ENCODE measurements around the gene DNAI2. TPM values are rescaled to one million over a fixed set of nuclear protein-coding genes. Genes with fewer than 3 reads are reported as not detected.

Gene DNAI2
- total RNA-seq, 1 donor, result not detected

GRCh38 chr17:74332017-74332650, 58.1 kb downstream of the DNAI2 start:
- Histone ChIP-seq H4K20me1 (ENCODE audit: insufficient read depth, low read length) (no peaks in the 10 kb centered on the region), H3K36me3 (ENCODE audit: insufficient read depth, low read length) (no peaks in the 10 kb centered on the region), H3K4me2 (ENCODE audit: insufficient read depth, low read length) (no peak overlapping the region), H3K4me1 (ENCODE audit: insufficient read depth, low read length) (no peaks in the 10 kb centered on the region), H2AFZ (ENCODE audit: low read length) (no peak overlapping the region), H3K9me3 (ENCODE audit: low read depth, low read length) (no peaks in the 10 kb centered on the region), H3K27ac (ENCODE audit: low read depth, low read length) (no peak overlapping the region), H3K4me3 (ENCODE audit: insufficient read depth, low read length) (no peak overlapping the region), H3K79me2 (ENCODE audit: insufficient read depth, low read length) (no peaks in the 10 kb centered on the region), H3K27me3 (ENCODE audit: insufficient read depth, low read length) (peaks cover 2% of the 10 kb centered on the region)
- TF ChIP-seq, protein P1, sequence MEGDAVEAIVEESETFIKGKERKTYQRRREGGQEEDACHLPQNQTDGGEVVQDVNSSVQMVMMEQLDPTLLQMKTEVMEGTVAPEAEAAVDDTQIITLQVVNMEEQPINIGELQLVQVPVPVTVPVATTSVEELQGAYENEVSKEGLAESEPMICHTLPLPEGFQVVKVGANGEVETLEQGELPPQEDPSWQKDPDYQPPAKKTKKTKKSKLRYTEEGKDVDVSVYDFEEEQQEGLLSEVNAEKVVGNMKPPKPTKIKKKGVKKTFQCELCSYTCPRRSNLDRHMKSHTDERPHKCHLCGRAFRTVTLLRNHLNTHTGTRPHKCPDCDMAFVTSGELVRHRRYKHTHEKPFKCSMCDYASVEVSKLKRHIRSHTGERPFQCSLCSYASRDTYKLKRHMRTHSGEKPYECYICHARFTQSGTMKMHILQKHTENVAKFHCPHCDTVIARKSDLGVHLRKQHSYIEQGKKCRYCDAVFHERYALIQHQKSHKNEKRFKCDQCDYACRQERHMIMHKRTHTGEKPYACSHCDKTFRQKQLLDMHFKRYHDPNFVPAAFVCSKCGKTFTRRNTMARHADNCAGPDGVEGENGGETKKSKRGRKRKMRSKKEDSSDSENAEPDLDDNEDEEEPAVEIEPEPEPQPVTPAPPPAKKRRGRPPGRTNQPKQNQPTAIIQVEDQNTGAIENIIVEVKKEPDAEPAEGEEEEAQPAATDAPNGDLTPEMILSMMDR (IDR thresholded peaks at IDR 0.05; ENCODE audit: extremely low read depth, low read depth, low read length), result no peak
- DNase-seq (ENCODE audit: insufficient read length, low spot score, missing footprints), result no peak

DNA sequence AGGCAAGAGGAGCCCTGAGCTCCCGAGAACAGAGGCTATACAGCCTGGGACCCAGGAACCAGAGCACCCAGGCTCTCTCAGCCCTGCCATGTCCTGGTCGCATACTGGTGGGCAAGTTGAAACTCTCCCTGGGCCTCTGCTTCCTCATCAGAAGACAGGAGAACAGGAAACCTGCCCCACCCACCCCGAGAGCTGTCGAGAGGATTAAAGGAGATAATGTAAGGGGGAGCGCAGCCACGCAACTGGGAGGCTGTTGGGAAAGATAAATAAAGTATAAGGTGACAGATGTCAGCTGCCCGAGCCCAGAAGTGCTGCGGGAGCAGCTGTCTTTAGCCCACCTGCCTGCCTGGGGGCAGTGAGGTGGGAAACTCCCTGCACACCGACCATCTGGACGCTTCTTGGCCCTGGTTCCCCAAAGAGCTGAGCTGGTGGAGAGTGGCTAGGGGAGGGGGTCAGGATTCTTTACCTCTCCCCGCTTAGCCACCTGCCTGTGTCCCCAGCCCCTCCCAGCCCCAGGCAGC, 58.8 kb downstream of the DNAI2 start:
- TF ChIP-seq, protein P1 (IDR thresholded peaks at IDR 0.05; ENCODE audit: extremely low read depth, low read depth, low read length), result no peak
- no peak for DNase-seq (ENCODE audit: insufficient read length, low spot score, missing footprints)
- Histone ChIP-seq H4K20me1 (ENCODE audit: insufficient read depth, low read length) (no peaks in the 10 kb centered on the region), H3K79me2 (ENCODE audit: insufficient read depth, low read length) (no peaks in the 10 kb centered on the region), H2AFZ (ENCODE audit: low read length) (no peak overlapping the region), H3K9me3 (ENCODE audit: low read depth, low read length) (no peaks in the 10 kb centered on the region), H3K4me1 (ENCODE audit: insufficient read depth, low read length) (no peaks in the 10 kb centered on the region), H3K4me2 (ENCODE audit: insufficient read depth, low read length) (no peak overlapping the region), H3K4me3 (ENCODE audit: insufficient read depth, low read length) (no peak overlapping the region), H3K36me3 (ENCODE audit: insufficient read depth, low read length) (no peaks in the 10 kb centered on the region), H3K27me3 (ENCODE audit: insufficient read depth, low read length) (peaks cover 7% of the 10 kb centered on the region), H3K27ac (ENCODE audit: low read depth, low read length) (no peak overlapping the region)

GRCh38 chr17:74334393-74335039, 60.5 kb downstream of the DNAI2 start:
- no peaks in the 10 kb centered on the region for H3K36me3 ChIP-seq (ENCODE audit: insufficient read depth, low read length)
- no peaks in the 10 kb centered on the region for H3K79me2 ChIP-seq (ENCODE audit: insufficient read depth, low read length)
- H4K20me1 ChIP-seq (ENCODE audit: insufficient read depth, low read length), result no peaks in the 10 kb centered on the region
- H3K4me2 ChIP-seq (ENCODE audit: insufficient read depth, low read length), result no peak overlapping the region
- H3K4me3 ChIP-seq (ENCODE audit: insufficient read depth, low read length), result no peak overlapping the region
- H3K9me3 ChIP-seq (ENCODE audit: low read depth, low read length), result no peaks in the 10 kb centered on the region
- H3K27ac ChIP-seq (ENCODE audit: low read depth, low read length), result no peak overlapping the region
- H3K4me1 ChIP-seq (ENCODE audit: insufficient read depth, low read length), result no peaks in the 10 kb centered on the region
- peaks cover 9% of the 10 kb centered on the region for H3K27me3 ChIP-seq (ENCODE audit: insufficient read depth, low read length)
- TF ChIP-seq, protein P1 (IDR thresholded peaks at IDR 0.05; ENCODE audit: extremely low read depth, low read depth, low read length), result no peak
- no peak for DNase-seq (ENCODE audit: insufficient read length, low spot score, missing footprints)
- no peak overlapping the region for H2AFZ ChIP-seq (ENCODE audit: low read length)

GRCh38 chr17:74335529-74336062, 61.6 kb downstream of the DNAI2 start:
- H4K20me1 ChIP-seq (ENCODE audit: insufficient read depth, low read length), result no peaks in the 10 kb centered on the region
- TF ChIP-seq, protein P1 (IDR thresholded peaks at IDR 0.05; ENCODE audit: extremely low read depth, low read depth, low read length), result no peak
- no peak overlapping the region for H2AFZ ChIP-seq (ENCODE audit: low read length)
- no peak overlapping the region for H3K27ac ChIP-seq (ENCODE audit: low read depth, low read length)
- no peaks in the 10 kb centered on the region for H3K36me3 ChIP-seq (ENCODE audit: insufficient read depth, low read length)
- no peaks in the 10 kb centered on the region for H3K4me1 ChIP-seq (ENCODE audit: insufficient read depth, low read length)
- no peak for DNase-seq (ENCODE audit: insufficient read length, low spot score, missing footprints)
- no peak overlapping the region for H3K4me2 ChIP-seq (ENCODE audit: insufficient read depth, low read length)
- no peak overlapping the region for H3K4me3 ChIP-seq (ENCODE audit: insufficient read depth, low read length)
- no peaks in the 10 kb centered on the region for H3K9me3 ChIP-seq (ENCODE audit: low read depth, low read length)
- H3K27me3 ChIP-seq (ENCODE audit: insufficient read depth, low read length), result peaks cover 9% of the 10 kb centered on the region
- no peaks in the 10 kb centered on the region for H3K79me2 ChIP-seq (ENCODE audit: insufficient read depth, low read length)
